HEK293T (cell line): Measurements from ENCODE around the gene ING4.

Experiments
- ELF4 ChIP-seq: fragments of 450-650 bp; IDR thresholded peaks from 2 replicates; pipeline ENCODE4 v1.6.1; 2017; ENCODE audit warnings: antibody characterized with exemption
- FOXA1 ChIP-seq: fragments of 450-650 bp; IDR thresholded peaks from 2 replicates; pipeline ENCODE4 v1.6.1; 2016; ENCODE audit warnings: mild to moderate bottlenecking
- FOXK2 ChIP-seq: fragments of 450-650 bp; IDR thresholded peaks from 2 replicates; pipeline ENCODE4 v1.6.1; 2016; ENCODE audit warnings: mild to moderate bottlenecking
- FOXM1 ChIP-seq: fragments of 450-650 bp; IDR thresholded peaks from 2 replicates; pipeline ENCODE4 v1.6.1; 2017; ENCODE audit warnings: mild to moderate bottlenecking, borderline replicate concordance
- HDGF ChIP-seq: fragments of 450-650 bp; IDR thresholded peaks from 2 replicates; pipeline ENCODE4 v1.6.1; 2017; ENCODE audit warnings: antibody characterized with exemption, borderline replicate concordance
- L3MBTL2 ChIP-seq: fragments of 450-650 bp; conservative IDR thresholded peaks from 2 replicates; pipeline ENCODE4 v1.6.1; 2016; ENCODE audit warnings: mild to moderate bottlenecking
- SP1 ChIP-seq: fragments of 450-650 bp; IDR thresholded peaks from 2 replicates; pipeline ENCODE4 v1.6.1; 2017
- SUZ12 ChIP-seq: fragments of 450-650 bp; IDR thresholded peaks from 2 replicates; pipeline ENCODE4 v1.6.1; 2016; ENCODE audit warnings: mild to moderate bottlenecking
- TARDBP ChIP-seq: fragments of 450-650 bp; IDR thresholded peaks from 2 replicates; pipeline ENCODE4 v1.6.1; 2016
- ZNF384 ChIP-seq: fragments of 450-650 bp; IDR thresholded peaks from 2 replicates; pipeline ENCODE4 v1.6.1; 2016
- TF ChIP-seq, protein P1 (sequence below): fragments of 450-650 bp; IDR thresholded peaks from 2 replicates; pipeline ENCODE4 v1.6.1; 2016

DNA sequence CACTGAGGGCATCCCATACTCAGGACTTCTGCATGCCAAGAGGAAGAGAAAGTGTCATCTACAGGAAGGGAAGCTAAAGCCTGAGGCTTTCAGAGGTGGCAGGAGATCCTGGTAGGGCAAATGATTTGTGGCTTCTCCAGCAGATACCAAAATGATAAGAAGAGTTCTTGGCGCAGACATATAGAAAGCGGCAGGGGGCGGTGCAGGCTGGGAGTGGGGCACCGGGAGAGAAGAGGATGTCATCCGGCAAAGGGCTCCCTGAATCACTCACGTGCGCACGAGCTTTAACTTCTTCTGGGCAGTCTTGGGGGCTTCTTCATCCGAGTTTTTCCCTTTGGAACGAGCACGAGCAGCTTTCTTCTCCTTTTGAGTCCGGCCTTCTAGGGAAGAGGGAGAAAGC lies 10.5 kb downstream of the ING4 start:
- TF ChIP-seq TARDBP (no peak), HDGF (no peak), FOXA1 (no peak), FOXM1 (no peak), SUZ12 (no peak), ELF4 (no peak), L3MBTL2 (no peak), FOXK2 (no peak), ZNF384 (no peak), SP1 (no peak)
- TF ChIP-seq, protein P1, sequence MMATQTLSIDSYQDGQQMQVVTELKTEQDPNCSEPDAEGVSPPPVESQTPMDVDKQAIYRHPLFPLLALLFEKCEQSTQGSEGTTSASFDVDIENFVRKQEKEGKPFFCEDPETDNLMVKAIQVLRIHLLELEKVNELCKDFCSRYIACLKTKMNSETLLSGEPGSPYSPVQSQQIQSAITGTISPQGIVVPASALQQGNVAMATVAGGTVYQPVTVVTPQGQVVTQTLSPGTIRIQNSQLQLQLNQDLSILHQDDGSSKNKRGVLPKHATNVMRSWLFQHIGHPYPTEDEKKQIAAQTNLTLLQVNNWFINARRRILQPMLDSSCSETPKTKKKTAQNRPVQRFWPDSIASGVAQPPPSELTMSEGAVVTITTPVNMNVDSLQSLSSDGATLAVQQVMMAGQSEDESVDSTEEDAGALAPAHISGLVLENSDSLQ, result no peak
